ENCODE data around the gene DACT1.

DACT1 gene

DNA sequence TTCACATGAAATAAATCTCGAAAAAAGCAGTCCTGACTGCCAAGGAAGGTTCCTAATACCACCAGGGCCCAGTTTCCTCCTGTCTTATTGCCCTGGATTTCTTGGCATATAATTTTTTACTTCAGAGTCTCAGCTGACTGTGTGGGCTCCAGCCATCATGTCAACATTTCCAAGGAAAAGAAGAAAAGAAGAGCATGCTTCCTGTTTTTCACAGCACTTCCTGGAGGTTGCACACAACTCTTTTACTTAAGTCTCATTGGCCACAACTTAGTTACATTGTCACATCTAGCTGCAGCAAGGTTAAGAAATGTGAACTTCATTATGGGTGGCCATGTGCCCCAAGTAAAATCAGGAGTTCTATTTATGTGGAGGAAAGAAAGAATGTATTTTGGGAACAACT lies 24.3 kb downstream of the DACT1 start:
- no peaks in the 10 kb centered on the region for H3K4me1 ChIP-seq (ENCODE audit: insufficient read depth, low read length, severe bottlenecking)
- H3K27me3 ChIP-seq (ENCODE audit: insufficient read depth, low read length): no peaks in the 10 kb centered on the region
- no peaks in the 10 kb centered on the region for H3K79me2 ChIP-seq (ENCODE audit: insufficient read depth, low read length)
- no peaks in the 10 kb centered on the region for H3F3A ChIP-seq (ENCODE audit: insufficient read depth, low read length)
- H3K4me2 ChIP-seq (ENCODE audit: low read length): no peak overlapping the region
- no peak for TF ChIP-seq EZH2 (IDR thresholded peaks at IDR 0.05; ENCODE audit: borderline replicate concordance, low read length)
- TF ChIP-seq CTCF (IDR thresholded peaks at IDR 0.05; ENCODE audit: low read length): no peak
- H3K4me3 ChIP-seq (ENCODE audit: low read depth, low read length, poor library complexity, severe bottlenecking): no peak overlapping the region
- H3K9ac ChIP-seq (ENCODE audit: low read length): no peak overlapping the region
- H2AFZ ChIP-seq (ENCODE audit: low read length): no peak overlapping the region
- H4K20me1 ChIP-seq (ENCODE audit: insufficient read depth, low read length): no peaks in the 10 kb centered on the region
- H3K9me2 ChIP-seq (ENCODE audit: low read depth, low read length): no peaks in the 10 kb centered on the region
- no peaks in the 10 kb centered on the region for H3K9me3 ChIP-seq (ENCODE audit: low read length)
- no peak overlapping the region for H3K27ac ChIP-seq (ENCODE audit: low read depth, low read length, poor library complexity, severe bottlenecking)
- H3K36me3 ChIP-seq (ENCODE audit: insufficient read depth, low read length): no peaks in the 10 kb centered on the region

DNA sequence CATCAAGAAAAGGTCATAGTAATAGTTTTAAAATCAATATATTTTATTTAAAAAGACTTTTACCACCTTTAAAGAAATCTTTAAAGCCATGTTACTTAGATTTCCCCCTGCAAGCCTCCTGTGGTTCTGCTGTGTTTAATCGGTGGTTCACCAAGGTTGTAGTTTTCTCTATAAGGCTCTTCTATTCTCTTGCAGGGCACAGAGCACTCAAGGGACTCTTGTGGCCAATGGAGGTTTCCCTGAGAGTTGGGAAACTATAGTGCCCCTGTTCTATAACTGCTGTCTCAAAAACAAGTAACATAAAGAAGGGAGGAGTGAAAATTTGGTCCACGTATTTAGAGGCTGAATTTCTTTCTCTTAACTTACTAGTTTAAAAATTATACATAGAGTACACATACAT lies 25.0 kb downstream of the DACT1 start:
- TF ChIP-seq EZH2 (IDR thresholded peaks at IDR 0.05; ENCODE audit: borderline replicate concordance, low read length): no peak
- TF ChIP-seq CTCF (IDR thresholded peaks at IDR 0.05; ENCODE audit: low read length): no peak
- H3K4me2 ChIP-seq (ENCODE audit: low read length): no peak overlapping the region

GRCh38 chr14:58663494-58664111 lies 25.8 kb downstream of the DACT1 start:
- Histone ChIP-seq H3K36me3 (ENCODE audit: insufficient read depth, low read length) (no peaks in the 10 kb centered on the region), H3K79me2 (ENCODE audit: insufficient read depth, low read length) (no peaks in the 10 kb centered on the region), H3F3A (ENCODE audit: insufficient read depth, low read length) (no peaks in the 10 kb centered on the region), H3K4me3 (ENCODE audit: low read depth, low read length, poor library complexity, severe bottlenecking) (no peak overlapping the region), H4K20me1 (ENCODE audit: insufficient read depth, low read length) (no peaks in the 10 kb centered on the region), H3K4me2 (ENCODE audit: low read length) (no peak overlapping the region), H3K9me2 (ENCODE audit: low read depth, low read length) (no peaks in the 10 kb centered on the region), H3K4me1 (ENCODE audit: insufficient read depth, low read length, severe bottlenecking) (no peaks in the 10 kb centered on the region), H3K27ac (ENCODE audit: low read depth, low read length, poor library complexity, severe bottlenecking) (no peak overlapping the region), H2AFZ (ENCODE audit: low read length) (no peak overlapping the region), H3K9ac (ENCODE audit: low read length) (no peak overlapping the region), H3K9me3 (ENCODE audit: low read length) (no peaks in the 10 kb centered on the region), H3K27me3 (ENCODE audit: insufficient read depth, low read length) (no peaks in the 10 kb centered on the region)
- TF ChIP-seq EZH2 (IDR thresholded peaks at IDR 0.05; ENCODE audit: borderline replicate concordance, low read length): no peak

More for the DNA sequence above, 25.0 kb downstream of the DACT1 start:
- Histone ChIP-seq H3K9me2 (ENCODE audit: low read depth, low read length) (no peaks in the 10 kb centered on the region), H3K4me1 (ENCODE audit: insufficient read depth, low read length, severe bottlenecking) (no peaks in the 10 kb centered on the region), H3K4me3 (ENCODE audit: low read depth, low read length, poor library complexity, severe bottlenecking) (no peak overlapping the region), H4K20me1 (ENCODE audit: insufficient read depth, low read length) (no peaks in the 10 kb centered on the region), H3F3A (ENCODE audit: insufficient read depth, low read length) (no peaks in the 10 kb centered on the region), H3K9ac (ENCODE audit: low read length) (no peak overlapping the region), H2AFZ (ENCODE audit: low read length) (no peak overlapping the region), H3K9me3 (ENCODE audit: low read length) (no peaks in the 10 kb centered on the region), H3K27ac (ENCODE audit: low read depth, low read length, poor library complexity, severe bottlenecking) (no peak overlapping the region), H3K36me3 (ENCODE audit: insufficient read depth, low read length) (no peaks in the 10 kb centered on the region), H3K27me3 (ENCODE audit: insufficient read depth, low read length) (no peaks in the 10 kb centered on the region), H3K79me2 (ENCODE audit: insufficient read depth, low read length) (no peaks in the 10 kb centered on the region)
